Measurements from ENCODE around the gene DCDC2.
A peak's percentile ranks its signal among the peaks of the same experiment; 100 is the strongest.
"Not testable (repeated sequence)": the region's sequence is repeated elsewhere in the genome, so short reads cannot be mapped to it uniquely, and the experiment has no call there.

The DCDC2 gene

GRCh38 chr6:24145690-24146131 lies 212.1 kb downstream of the DCDC2 start:
- DNase-seq (ENCODE audit: low read depth): no peak

- not testable (repeated sequence) for DNase-seq (ENCODE audit: low read depth)
These were observed 215.1 kb downstream of the DCDC2 start for GRCh38 chr6:24142733-24143132.

- DNase-seq (ENCODE audit: low read depth): no peak
These were observed 217.3 kb downstream of the DCDC2 start for GRCh38 chr6:24140591-24140990.

- DNase-seq (ENCODE audit: low read depth): no peak
These were observed 218.2 kb downstream of the DCDC2 start for GRCh38 chr6:24139639-24140038.

GRCh38 chr6:24139080-24139479 lies 218.8 kb downstream of the DCDC2 start:
- DNase-seq (ENCODE audit: low read depth): no peak

- no peak for DNase-seq (ENCODE audit: low read depth)
These were observed 226.1 kb downstream of the DCDC2 start for GRCh38 chr6:24131751-24132150.

- DNase-seq (ENCODE audit: low read depth): no peak
These were observed 230.5 kb downstream of the DCDC2 start for GRCh38 chr6:24127316-24127715.

- peak; percentile 6 for DNase-seq (ENCODE audit: low read depth)
These were observed 231.2 kb downstream of the DCDC2 start for GRCh38 chr6:24126586-24127192.

- no peak for DNase-seq (ENCODE audit: low read depth)
These were observed 231.9 kb downstream of the DCDC2 start, which contains the start of gene NRSN1 for GRCh38 chr6:24125980-24126379. Gene NRSN1, plus strand, starts transcription at chr6:24126215. Its CDS starts 8,113 bp downstream, at chr6:24134328.

- no peak for DNase-seq (ENCODE audit: low read depth)
These were observed 235.7 kb downstream of the DCDC2 start for GRCh38 chr6:24122139-24122538.
